Limb (tissue), 2 donors: ENCODE data around the gene CRAMP1.
A peak's percentile ranks its signal among the peaks of the same experiment; 100 is the strongest.

Source experiments
- DNase-seq, 2 donors: peaks; one replicate each; pipeline ENCODE4 v3.0.0-alpha.2; 2016; ENCODE audit errors: extremely low spot score in 2 of 2

The CRAMP1 gene

GRCh38 chr16:1596516-1596915, 15.6 kb upstream of the CRAMP1 start:
- DNase-seq: no peak

GRCh38 chr16:1597154-1597553, 15.0 kb upstream of the CRAMP1 start:
- DNase-seq: no peak

GRCh38 chr16:1601031-1601430, 11.1 kb upstream of the CRAMP1 start:
- no peak for DNase-seq

- DNase-seq: no peak
Observed at GRCh38 chr16:1601489-1601888, 10.7 kb upstream of the CRAMP1 start.

- DNase-seq: no peak
Observed at GRCh38 chr16:1602285-1602684, 9.9 kb upstream of the CRAMP1 start.

DNA sequence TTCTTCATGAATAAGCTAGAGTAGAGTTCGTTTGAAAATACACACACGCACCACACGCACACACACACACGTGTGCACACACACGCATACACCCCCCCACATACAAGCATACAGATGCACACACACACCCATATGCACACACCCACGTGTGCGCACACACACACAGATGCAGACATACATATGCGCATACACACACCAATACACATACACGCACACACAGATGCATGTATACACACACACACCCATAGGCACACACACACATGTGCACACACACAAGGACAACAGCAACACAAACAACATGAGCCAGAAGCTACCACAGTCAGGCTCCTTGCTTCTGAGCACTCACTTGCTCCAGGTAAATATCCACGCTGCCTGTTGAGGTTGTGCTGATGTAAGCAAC, 5.4 kb upstream of the CRAMP1 start:
- DNase-seq: no peak

- no peak for DNase-seq
Observed at GRCh38 chr16:1607971-1608370, 4.2 kb upstream of the CRAMP1 start.

DNA sequence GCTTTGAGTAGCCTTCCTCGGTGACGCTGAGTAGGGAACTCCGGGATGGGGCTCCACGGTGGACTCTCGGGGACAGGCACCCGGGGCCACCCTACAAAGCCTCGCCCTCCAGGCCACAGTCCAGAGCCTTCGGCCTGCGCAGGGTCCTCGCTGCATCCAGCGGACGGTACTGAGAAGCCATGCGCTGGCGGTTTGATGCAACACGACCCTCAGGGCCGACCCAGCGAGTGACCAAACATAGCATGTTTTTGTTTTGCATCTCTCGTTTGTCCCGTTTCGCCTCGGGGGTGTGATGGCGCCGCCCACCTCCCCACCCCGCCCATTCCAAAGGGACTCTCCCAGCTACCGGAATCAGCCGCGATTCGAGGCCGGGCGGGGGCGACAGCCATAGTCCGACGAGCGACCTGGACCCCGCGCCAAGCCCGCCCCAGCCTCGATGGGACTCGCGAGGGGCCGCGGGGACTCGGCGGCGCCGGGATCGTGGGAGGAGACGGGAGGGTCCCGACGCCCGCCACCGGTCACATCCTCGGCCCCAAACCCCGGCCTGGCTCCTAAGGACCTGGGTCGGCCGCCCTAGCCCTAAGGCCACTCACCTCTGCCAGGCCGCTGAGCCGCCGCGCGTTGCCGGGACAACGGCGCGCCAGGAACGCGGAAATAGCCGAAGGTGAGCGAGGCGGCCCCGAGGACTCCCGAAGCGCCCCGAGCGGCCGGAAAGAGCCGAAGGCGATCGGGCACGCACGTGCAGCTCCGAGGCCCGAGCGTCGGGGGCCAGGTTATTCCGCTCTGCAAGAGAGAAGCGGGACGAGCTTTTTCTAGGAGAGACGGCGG, 1.9 kb upstream of the CRAMP1 start:
- peak; percentile 84 to 93 for DNase-seq

DNA sequence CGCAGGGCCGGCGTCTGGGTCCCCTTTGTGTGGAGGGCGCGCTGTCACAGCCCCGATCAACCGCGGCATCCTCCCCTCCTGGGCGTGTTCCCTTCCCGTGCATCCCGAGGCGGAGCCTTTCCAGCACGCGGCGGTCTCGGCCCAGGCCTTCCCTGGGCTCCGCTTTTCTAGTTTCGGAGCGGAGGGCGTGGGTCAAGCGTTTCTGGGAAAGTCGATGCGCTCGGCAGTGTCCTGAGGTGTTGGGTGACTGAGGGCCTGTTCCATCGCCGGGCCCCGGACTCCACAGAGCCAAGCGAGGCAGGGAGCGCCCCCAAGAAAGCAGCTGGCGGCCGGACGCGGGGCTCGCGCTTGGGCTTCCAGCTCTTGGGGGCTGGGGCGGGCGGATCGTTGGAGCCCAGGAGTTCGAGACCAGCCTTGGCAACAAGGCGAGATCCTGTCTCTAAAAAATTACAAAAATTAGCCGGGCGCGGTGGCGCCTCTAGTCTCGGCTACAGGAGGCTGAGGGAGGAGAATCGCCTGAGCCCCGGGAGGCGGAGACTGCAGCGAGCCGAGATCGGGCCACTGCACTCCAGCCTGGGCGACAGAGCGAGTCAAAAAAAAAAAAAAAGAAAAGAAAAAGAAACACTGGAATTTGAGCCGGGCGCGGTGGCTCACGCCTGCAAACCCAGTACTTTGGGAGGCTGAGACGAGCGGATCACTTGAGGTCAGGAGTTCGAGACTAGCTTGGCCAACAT, 1.1 kb upstream of the CRAMP1 start:
- no peak for DNase-seq

- DNase-seq: no peak
Observed at GRCh38 chr16:1613211-1613622, 1.1 kb downstream of the CRAMP1 start.

- DNase-seq: peak in 1 of 2 donors; percentile 56
Observed at GRCh38 chr16:1613728-1614455, 1.7 kb downstream of the CRAMP1 start.

- peak; percentile 28 to 43 for DNase-seq
Observed at GRCh38 chr16:1614456-1615102, 2.4 kb downstream of the CRAMP1 start.

GRCh38 chr16:1615761-1616160, 3.6 kb downstream of the CRAMP1 start:
- no peak for DNase-seq

DNA sequence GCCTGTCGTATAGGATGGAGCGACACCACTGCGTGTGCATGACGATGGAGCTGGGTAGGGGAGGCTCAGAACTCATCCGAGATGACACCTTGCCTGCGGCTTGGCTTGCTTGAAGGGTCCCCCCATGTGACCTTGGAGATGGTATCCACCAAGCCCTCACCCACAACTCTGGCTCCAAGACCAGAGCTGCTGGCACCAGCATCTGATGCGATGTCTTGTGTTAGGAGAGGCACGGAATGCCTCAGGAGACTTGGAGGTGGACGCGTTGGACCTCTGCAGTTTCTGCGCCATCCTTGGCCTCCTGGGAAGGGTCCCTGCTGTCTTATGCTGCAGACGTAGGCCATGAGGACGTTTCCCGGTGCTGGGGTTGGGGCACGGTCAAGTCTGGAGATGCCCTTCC, 7.8 kb downstream of the CRAMP1 start:
- no peak for DNase-seq

DNA sequence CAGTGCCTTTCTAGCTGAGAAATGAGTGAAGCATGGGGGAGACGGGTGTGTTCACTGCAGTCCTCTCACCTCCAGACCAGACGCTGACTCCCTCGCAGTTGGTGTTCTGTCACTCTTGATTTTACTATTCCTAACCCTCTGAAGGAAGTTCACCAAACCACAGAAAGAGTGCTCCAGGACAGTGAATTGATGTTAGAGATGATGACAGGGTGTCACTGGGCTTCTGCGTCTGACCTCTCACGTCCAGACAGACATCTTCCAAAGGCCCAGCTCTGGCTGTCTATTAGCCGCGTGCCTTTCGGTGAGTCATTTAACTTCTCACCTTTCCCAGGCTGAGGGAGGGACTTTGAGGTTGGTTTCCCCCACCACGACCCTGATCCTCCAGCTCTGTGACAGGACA, 8.2 kb downstream of the CRAMP1 start:
- DNase-seq: no peak

GRCh38 chr16:1621851-1622250, 9.7 kb downstream of the CRAMP1 start:
- no peak for DNase-seq

DNA sequence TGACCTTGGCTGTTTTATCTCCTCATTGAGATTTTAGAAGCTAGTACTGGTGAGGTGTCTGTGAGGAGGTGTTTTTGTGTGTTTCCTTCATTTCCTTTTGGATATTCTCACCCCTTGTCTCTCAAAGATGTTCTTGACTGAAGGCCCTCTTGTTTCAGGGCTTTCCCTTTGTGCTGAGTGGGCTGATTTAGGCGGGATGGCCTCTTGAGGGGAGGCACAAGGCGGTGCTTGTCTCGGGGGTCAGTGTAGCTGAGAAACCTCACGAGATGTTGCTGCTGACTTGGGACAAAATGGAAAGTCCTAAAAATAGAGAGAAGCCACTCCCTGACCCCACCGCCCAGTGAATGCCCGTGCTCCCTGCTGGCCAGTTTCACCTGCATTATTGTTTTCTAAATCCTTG, 14.2 kb downstream of the CRAMP1 start:
- no peak for DNase-seq

- DNase-seq: no peak
Observed at GRCh38 chr16:1626776-1627175, 14.6 kb downstream of the CRAMP1 start.

DNA sequence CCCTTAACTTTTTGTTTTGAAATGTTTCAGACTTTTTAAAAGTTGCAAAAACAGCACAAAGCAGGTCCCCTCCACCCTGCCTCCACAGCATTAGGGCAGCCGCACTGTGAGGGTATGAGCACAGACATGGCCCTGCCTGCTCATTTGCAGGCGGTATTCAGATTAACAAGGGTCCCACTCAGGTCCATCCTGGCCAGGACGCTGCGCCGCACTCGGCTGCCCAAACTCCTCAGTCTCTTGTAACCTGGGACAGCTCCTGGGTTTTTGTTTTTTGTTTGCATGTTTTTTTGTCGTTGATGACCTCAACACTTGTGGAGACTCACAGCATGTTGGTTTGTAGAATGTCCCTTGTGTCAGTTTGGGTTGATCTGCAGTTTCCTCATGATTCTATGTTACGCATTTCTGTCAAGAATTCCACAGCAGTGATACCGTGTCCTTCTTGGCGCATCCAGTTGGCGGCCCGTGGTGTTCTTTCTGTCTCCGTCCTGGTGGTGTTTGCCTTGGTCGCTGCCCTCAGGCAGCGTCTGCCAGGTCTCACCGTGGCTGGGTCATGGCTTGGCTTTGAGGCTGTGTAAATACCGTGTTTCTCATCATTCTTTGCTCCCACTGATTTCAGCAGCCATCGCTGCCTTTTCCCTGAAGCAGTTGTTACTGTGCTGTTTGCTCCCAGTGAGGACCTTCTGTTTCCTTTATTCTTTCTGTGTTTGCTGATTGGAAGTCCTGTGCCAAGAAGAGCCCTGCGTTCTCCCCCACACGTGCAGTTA, 18.5 kb downstream of the CRAMP1 start:
- DNase-seq: no peak

DNA sequence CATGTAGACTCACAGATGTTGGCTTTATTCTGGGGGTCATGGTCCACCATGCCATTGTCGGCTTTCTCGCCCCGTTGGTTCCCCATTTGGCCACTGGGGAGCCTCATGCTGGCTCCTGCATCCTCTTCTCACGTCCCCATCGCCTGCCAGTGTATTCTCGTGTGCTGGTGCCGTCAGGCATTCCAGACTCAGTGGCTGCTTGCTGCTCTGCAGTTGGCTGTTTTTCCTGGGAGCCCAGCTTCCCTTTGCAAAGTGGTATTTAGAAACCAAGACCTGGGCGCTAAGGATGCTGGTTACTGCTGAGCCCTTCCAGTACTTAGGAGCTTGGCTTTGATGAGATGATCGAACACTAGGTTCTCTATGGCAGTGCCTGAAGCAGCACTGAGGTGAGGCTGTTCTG, 19.1 kb downstream of the CRAMP1 start:
- DNase-seq: no peak
